Fibroblast of the aortic adventitia (primary cell): ENCODE measurements around the gene MKKS. TPM values are rescaled to one million over a fixed set of nuclear protein-coding genes. Genes with fewer than 3 reads are reported as not detected.

Experiments used
- DNase-seq: peaks from one replicate; pipeline ENCODE4 v3.0.0-alpha.2; 2010; ENCODE audit warnings: low read depth
- H3K4me3 ChIP-seq: 2 replicates; pipeline ENCODE4 v1.5.1; 2011; ENCODE audit warnings: low read depth, mild to moderate bottlenecking, control low read depth, low read length, moderate library complexity
- CTCF ChIP-seq: IDR thresholded peaks from 2 replicates; pipeline ENCODE4 v1.5.1; 2011; ENCODE audit warnings: mild to moderate bottlenecking, low read length, control low read depth, inconsistent platforms; ENCODE audit not compliant: insufficient read depth
- total RNA-seq: library from RNA; depleted of rRNA; stranded (reverse); fragments of >200 nt; gene quantifications from 2 replicates; pipeline ENCODE4 v1.2.3, GENCODE V29; 2012; ENCODE audit warnings: low replicate concordance

MKKS gene
- 2.9 and 16.8 TPM in 2 replicates for total RNA-seq

DNA sequence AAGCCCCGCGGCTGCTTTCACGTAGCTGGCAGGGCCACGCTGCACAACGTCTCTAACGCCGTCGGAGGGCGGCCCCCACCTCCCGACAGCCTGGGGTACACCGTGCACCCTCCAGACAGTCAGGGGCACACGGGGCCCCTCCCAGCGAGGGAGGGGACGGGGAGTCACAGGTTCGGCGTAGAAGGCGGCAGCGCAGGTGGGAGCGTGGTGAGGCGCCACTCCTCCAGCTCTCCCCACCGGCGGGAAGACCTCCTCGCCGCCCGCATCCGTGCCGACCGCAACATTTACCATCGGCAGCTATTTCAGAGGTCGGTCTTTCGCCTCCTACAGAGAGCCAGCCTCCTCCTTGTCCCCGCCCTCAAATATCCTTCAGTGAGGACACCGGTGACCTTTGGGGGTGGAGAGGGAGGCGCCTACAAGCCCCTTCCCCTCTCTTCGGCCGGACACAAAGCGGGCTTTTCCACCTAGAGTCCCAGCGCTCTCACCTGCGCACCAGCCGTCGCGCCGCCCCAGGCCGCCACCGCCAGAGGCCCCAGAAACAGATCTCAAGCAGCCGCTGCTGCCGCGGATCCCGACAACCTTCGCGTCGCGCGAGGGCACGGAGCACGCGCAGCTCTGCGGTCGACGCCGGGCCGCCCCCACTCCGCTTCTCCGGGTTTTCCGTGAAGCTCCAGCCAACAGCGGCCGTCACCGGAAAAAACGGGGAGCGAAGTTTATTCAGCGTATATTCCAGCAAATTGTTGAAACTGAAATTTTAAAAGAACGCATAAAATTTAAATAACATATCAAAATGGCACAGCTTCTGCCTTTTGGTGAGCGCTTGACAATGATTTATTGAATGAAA lies at the start of gene MKKS:
MKKS (minus strand) TSS at position 600 of the 844 bp plus-strand sequence. CDS start 20,708 bp downstream, outside the sequence.
- no peak for TF ChIP-seq CTCF
- peak; percentile 93 for DNase-seq
- H3K4me3 ChIP-seq: peak within 1 kb of the TSS; percentile 89

- DNase-seq: no peak
- no peak overlapping the region for H3K4me3 ChIP-seq
- TF ChIP-seq CTCF: no peak
Measured at GRCh38 chr20:10483691-10484090, 49.7 kb upstream of the MKKS start.

- H3K4me3 ChIP-seq: no peak overlapping the region
- no peak for TF ChIP-seq CTCF
- no peak for DNase-seq
Measured at GRCh38 chr20:10481676-10482075, 47.7 kb upstream of the MKKS start.

GRCh38 chr20:10478930-10479329 lies 44.9 kb upstream of the MKKS start:
- no peak overlapping the region for H3K4me3 ChIP-seq
- TF ChIP-seq CTCF: no peak
- DNase-seq: no peak

- no peak overlapping the region for H3K4me3 ChIP-seq
- no peak for TF ChIP-seq CTCF
- no peak for DNase-seq
Measured at GRCh38 chr20:10478205-10478604, 44.2 kb upstream of the MKKS start.

GRCh38 chr20:10476319-10476724 lies 42.3 kb upstream of the MKKS start:
- H3K4me3 ChIP-seq: no peak overlapping the region
- DNase-seq: peak; percentile 27
- TF ChIP-seq CTCF: no peak
